A549 treated with CORT108297 at 1 μM for 4 hours (cell line): ENCODE measurements around the gene TYMP. TPM values are rescaled to one million over a fixed set of nuclear protein-coding genes. Genes with fewer than 3 reads are reported as not detected.

Experiments
- total RNA-seq: library from RNA; stranded (reverse); fragments of 200-300 nt; extraction: Qiagen RNA extraction; gene quantifications from 5 replicates; pipeline ENCODE4 v1.2.3, GENCODE V29; 2022

Gene TYMP, protein sequence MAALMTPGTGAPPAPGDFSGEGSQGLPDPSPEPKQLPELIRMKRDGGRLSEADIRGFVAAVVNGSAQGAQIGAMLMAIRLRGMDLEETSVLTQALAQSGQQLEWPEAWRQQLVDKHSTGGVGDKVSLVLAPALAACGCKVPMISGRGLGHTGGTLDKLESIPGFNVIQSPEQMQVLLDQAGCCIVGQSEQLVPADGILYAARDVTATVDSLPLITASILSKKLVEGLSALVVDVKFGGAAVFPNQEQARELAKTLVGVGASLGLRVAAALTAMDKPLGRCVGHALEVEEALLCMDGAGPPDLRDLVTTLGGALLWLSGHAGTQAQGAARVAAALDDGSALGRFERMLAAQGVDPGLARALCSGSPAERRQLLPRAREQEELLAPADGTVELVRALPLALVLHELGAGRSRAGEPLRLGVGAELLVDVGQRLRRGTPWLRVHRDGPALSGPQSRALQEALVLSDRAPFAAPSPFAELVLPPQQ
- total RNA-seq = 11.8 to 22.2 TPM (median 19.6 TPM) in 5 replicates

DNA sequence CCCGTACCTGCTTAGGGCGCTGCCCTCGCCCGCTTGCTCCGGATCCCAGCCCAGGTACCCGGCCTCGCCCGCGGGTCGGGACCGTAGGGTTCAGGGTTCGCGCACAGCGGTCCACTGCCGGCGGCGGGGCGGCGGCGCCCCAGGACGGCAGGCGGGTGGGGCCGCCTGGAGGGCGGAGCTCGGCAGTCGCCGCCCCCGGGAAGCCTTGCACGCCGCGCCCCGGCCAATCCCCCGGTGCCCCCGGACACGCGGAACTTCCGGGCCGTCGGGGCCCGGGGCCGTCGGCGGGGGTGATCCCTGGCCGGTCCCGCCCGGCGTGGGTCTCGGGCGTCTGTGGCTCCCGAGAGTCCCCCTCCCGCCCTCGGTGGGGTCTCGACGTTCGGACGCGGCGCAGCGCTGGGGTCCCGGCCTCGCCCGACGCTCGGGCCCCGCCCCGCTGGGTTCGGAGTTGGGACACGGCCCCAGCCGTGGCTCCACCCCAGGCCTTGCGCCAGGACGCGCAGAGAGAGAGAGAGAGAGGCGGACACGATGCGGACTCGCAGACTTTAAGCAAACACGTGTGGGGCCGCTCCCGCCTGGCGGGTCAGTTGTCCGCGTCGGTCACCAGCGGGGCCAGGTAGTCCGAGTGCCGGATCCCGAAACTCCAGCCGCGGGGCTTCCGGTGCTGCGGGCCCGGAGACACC lies at the start of gene TYMP:
Gene TYMP (minus strand): TSS at position 116 of the 683 bp plus-strand sequence. CDS start 303 bp downstream, outside the sequence.

DNA sequence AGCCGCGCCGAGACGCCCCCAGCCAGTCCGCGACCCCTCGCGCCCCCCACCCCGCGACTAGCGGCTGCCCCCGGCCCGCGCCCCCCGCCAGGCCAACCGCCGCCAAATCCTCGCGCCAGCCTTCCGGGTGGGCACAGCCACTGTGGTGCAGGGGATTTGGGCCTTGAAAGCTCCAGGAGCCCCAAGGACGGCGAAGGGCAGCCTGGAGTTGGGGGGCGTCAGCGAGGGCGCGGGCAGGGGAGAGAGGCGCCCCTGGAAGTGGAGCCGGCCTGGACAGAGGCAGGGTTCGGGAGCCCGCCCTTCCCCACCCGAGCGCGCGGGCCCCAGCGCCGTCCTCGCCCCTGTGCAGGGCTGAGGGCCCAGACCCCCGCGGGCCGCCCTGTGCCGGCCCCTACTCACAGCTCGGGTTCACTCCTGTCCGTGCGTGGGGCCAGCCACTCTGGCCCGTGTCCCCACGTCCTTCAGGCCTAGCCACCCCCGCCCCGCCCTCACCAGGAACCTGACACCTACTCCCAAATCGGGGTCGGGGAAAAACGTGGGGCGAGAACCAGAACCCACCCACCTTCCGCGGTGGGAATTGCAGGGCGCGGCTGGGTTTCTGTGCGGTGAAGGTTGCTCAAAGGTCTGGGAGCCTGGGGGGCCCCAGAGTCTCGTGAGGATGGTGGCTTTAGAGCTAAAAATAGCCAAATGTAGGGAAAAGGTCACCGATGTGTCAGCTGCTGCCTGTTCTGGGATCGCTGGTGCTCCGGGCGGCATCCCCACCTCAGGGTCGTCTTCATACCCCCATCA lies 48.4 kb upstream of the TYMP start, which contains the start of gene CPT1B:
Gene CPT1B (minus strand): TSS at position 441 of the 789 bp plus-strand sequence. CDS start 512 bp downstream, outside the sequence.

DNA sequence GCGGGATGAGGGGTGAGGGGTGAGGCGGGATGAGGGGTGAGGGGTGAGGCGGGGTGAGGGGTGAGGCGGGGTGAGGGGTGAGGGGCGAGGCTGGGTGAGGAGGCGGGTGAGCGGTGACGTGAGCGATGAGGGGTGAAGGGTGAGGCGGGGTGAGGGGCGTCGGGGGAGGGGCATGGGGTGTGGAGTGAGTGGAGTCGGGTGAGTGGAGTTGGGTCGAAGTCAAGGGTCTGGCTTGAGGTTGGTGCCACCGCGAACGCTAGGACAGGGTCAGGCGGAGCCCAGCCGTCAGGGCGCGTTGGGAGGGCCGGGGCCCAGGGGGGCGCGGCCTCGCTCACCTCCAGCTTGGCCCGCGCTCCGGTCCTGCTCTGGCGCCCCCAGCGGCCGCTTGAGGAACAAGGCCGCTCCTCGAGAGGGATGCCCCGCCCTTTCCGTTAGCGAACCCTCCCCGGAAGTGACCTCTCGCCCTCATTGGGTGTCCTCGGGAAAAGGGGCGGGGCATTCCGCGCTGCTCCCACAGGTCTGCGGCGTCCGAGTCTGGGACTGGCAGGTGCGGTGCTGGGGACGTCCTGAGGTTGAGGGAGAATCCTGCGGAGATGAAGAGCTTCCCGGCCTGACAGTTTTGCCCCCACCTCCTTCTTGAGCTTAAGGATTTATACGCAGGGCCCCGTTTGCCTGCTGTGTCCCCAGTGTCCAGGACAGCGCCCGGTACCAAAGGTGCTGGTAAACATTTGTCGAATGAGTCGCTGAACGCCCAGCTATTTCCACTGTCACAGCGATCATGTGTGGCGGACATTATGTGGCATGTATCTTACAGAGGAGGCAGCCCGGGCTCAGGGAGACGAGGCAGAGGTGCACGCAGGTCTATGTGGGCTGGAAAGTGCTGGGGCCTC lies 33.0 kb upstream of the TYMP start, which contains the start of gene SYCE3:
Gene SYCE3 (minus strand): TSS at position 397 of the 890 bp plus-strand sequence. CDS start 6,514 bp downstream, outside the sequence.

DNA sequence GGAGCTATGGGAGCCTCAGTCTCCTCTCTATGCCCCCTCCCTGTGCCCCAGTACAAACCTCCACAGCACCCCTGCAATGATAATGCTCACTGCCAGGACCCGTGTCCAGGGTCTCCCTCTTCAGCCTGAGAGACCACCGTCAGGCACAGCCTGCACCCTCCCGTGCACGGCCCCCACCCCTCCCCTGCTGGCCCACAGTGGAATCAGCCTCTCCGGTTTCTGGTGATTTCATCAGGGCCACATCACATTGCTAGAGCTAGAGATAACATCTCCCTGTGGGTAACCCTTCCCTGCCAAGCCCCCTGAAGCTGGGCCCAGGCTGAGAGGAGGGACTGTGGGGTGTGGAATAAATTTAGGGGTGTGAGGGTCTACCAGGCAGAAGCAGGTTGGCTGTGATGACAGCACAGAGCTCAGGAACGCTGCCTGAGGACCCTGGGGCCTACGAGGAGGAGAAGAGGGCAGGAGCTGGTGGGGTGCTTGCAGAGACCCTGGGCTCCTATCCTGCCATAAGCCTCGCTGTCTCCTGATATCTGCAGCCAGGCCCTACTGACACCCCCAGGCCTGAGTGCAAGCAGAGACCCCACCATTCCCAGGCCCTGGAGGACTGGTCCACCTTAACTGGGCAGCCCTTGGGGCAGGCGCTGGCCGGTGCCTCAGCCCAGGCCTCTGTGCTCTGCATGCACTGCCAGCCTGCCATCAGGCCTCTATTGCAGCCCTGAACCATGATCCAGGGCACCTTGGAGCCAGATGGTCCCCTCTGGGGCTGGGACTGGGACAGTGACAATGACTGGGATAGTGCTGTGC lies 15.9 kb upstream of the TYMP start, which contains the start of gene KLHDC7B:
Gene KLHDC7B (plus strand): TSS at position 378 of the 804 bp plus-strand sequence. CDS start 345 bp downstream, at position 723.

DNA sequence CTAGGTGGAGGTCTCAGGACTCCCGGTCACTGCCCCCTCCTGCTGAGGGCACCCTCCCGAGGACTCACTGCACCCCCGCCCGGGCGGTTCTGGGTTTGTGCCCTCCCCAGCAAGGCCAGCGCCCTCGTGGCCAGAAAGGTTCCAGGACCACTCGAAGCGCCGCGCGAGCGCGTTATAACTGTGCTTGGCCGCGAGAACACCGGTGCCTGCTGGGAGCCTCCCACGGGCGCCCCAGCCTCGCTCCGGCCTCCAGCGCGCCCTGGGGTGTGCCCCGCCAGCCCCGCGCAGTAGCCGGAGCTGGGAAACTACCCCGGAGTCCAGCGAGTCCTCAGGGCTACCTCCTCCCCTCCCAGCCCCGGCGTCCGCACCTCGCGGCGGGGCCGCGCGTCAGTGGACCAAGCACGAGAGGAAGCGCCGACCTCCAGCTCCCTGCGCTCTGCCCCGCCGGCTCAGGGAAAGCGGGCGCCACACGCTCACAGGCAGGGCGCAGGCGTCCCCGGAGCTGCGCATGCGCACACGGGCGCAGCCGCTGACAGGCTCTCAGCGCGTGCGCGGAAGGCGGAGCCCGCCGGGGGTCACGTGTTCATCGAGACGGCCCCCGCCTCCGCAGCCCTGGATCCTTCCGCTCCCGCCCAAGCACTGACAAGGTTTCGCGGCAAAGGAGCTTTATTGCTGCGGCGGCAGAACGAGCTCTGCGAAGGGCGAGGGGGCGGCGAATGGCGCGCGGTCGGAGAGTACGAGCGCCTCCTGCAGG lies 4.5 kb downstream of the TYMP start, which contains the start of gene SCO2:
Gene SCO2 (minus strand): TSS at position 495 of the 754 bp plus-strand sequence. CDS start 1,187 bp downstream, outside the sequence.

DNA sequence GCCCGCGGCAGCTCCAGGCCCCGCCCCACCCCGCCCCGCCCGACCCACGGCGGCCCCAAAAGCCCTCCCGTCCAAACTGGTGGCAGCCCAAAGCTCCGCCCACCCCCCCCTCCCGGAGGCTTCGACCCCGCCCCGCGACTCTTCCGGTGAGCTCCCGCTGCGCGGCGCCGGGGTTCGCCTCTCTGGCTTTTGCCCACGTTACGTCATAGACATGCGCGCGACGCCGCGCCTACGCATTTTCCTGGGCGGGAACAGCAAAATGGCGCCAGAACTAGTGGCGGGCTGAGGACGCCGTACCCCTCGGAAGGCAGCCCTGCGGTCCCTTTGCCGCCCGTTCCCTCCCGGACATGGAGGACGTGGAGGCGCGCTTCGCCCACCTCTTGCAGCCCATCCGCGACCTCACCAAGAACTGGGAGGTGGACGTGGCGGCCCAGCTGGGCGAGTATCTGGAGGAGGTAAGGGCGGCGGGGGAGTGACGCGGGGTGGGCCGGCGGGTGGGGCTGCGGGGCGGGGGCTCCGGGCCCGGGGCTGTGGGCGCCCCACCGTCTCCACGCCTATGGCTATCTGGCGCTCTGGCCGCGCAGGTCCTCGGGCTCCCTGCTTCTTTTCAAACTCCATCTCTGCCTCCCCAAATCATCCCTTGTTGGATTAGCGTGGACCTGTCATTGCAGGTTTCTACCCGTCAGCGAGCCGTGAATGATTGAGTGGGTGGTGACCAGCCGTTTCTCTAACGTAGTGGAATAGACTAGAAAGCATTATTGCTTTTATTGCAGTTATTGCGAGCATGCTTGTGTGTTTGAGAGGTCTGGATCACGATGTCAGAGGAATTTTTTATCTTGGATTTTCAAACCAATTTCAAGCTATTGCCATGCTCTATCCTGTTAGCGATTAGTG lies 21.6 kb downstream of the TYMP start, which contains the start of gene NCAPH2:
Gene NCAPH2 (plus strand): TSS at position 234 of the 894 bp plus-strand sequence. CDS start 114 bp downstream, at position 348.

DNA sequence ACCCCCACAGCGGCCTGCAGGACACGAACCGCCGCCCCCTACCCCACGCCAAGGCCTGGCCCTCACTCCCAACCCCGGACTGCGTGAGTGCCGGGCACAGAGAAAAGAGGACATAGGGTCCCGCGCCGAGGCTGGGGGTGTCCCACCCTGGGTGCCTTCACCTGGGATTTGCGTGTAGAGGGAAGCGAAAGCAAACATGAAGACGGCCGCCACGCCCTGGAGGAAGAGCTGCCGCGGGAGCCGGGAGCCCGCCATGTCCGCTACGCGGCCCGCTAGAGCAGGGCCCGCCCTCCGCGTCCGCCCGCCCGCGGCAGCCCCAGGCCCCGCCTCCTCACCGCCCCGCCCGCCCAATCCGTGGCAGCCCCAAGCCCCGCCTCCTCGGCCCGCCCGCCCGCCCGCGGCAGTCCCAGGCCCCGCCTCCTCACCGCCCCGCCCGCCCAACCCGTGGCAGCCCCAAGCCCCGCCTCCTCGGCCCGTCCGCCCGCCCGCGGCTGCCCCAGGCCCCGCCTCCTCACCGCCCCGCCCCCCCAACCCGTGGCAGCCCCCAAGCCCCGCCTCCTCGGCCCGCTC lies 22.3 kb downstream of the TYMP start, which contains the start of gene LMF2:
Gene LMF2 (minus strand): TSS at position 282 of the 570 bp plus-strand sequence. CDS start 27 bp downstream, at position 255.

DNA sequence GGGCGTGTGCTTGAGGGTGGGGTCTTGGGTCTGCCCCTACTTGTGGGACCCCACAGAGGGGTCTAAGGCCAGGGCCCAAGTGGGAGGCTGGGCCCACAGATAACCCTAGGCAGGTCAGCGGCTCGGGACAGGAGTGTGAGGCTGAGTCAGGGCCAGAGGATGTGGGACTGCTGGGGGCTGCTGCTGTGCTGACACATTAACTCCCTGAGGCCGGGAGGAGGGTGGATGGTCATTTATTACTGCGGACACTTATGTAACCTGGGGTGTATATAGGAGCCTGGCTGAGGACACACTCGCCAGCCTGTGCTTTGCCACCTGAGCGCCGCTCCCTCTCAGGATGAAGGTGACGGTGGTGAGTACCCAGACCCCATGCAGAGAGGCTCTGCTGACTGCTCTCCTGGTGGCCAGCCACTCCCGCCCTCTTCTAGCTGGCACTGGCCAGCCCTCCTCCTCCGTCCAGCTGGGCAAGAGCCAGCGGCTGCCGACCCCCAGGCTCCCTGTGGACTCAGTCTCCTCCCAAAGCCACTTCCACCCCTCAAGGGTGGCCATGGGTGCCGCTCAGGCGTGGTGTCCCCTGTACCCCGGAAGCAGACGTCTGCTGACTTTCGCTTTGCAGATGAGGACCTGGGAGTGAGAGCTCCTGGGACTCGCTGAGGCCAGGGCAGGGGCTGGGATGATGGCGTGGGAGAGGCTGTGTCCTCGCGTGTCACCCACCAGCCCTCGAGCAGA lies 43.1 kb downstream of the TYMP start, which contains the start of gene MIOX:
Gene MIOX (plus strand): TSS at position 299 of the 729 bp plus-strand sequence. CDS start 39 bp downstream, at position 338.

DNA sequence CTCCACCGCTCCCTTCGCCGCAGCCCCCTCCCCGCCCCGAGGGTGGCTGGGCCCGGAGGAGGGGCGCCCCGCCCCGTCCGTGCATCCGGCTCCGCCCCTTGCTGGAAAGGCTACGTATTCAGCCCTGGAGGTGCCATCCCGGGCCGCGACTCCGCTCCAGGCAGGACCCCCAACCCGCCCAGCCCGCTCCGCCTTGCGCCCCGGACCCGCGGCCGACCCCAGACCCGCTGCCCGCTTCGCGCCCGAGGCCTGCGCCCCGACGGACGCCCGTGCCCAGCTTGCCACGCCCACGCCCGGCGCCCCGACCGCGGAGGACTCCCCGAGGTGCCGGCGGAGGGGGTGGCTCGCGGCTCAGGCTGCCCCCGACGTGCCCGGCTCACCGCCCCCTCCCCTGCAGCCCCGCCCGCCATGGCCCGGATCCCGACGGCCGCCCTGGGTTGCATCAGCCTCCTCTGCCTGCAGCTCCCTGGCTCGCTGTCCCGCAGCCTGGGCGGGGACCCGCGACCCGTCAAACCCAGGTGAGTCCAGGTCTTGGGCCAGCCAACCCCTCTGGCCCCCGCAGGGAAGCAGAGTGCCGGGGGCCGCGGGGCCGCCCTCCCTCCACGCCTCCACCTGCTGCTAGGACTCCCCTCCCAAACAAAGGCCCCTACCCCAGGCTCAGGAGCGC lies 48.2 kb downstream of the TYMP start, which contains the start of gene ADM2:
Gene ADM2 (plus strand): TSS at position 104 of the 667 bp plus-strand sequence. CDS start 305 bp downstream, at position 409.

Other genes with a start within 250 kb of the TYMP start
- gene PLXNB2, start 222.4 kb downstream of the TYMP start, total RNA-seq = 85.2 to 127 TPM (median 116 TPM) in 5 replicates
- 1.6 to 4.0 TPM (median 3.7 TPM) in 5 replicates for gene DENND6B, start 203.0 kb downstream of the TYMP start, total RNA-seq
- 10.0 to 16.3 TPM (median 13.7 TPM) in 5 replicates for gene PPP6R2, start 186.7 kb downstream of the TYMP start, total RNA-seq
- gene SBF1, start 55.0 kb downstream of the TYMP start, total RNA-seq = 16.9 to 28.6 TPM (median 27.1 TPM) in 5 replicates
- 0.38 to 0.83 TPM (median 0.64 TPM) in 5 replicates for gene ADM2, start 48.5 kb downstream of the TYMP start, total RNA-seq
- gene MIOX, start 43.2 kb downstream of the TYMP start, total RNA-seq = 0.12 TPM in 1 of 5 replicates, not detected in the others
- 30.7 to 56.5 TPM (median 52.0 TPM) in 5 replicates for gene LMF2, start 22.3 kb downstream of the TYMP start, total RNA-seq
- gene NCAPH2, start 21.8 kb downstream of the TYMP start, total RNA-seq = 33.1 to 39.8 TPM (median 37.6 TPM) in 5 replicates
- 2.7 to 9.9 TPM (median 5.5 TPM) in 5 replicates for gene SCO2, start 4.4 kb downstream of the TYMP start, total RNA-seq
- gene KLHDC7B, start 15.9 kb upstream of the TYMP start, total RNA-seq = 0.02 to 0.03 TPM (median 0.03 TPM) in 4 of 5 replicates, not detected in the other
- gene SYCE3, start 32.9 kb upstream of the TYMP start, total RNA-seq = 0.23 to 0.34 TPM (median 0.30 TPM) in 3 of 5 replicates, not detected in the others
- gene CPT1B, start 48.4 kb upstream of the TYMP start, total RNA-seq = 9.9 to 17.7 TPM (median 15.5 TPM) in 5 replicates
- 15.1 to 22.6 TPM (median 21.0 TPM) in 5 replicates for gene CHKB, start 52.8 kb upstream of the TYMP start, total RNA-seq
- gene MAPK8IP2, start 70.8 kb upstream of the TYMP start, total RNA-seq = 2.7 to 4.3 TPM (median 4.0 TPM) in 5 replicates
- 18.8 to 26.8 TPM (median 24.2 TPM) in 5 replicates for gene ARSA, start 98.1 kb upstream of the TYMP start, total RNA-seq
- gene SHANK3, start 142.8 kb upstream of the TYMP start, total RNA-seq = 3.0 to 5.7 TPM (median 4.6 TPM) in 5 replicates
- 0.07 to 0.25 TPM (median 0.17 TPM) in 4 of 5 replicates, not detected in the other for gene ACR, start 208.2 kb upstream of the TYMP start, total RNA-seq